HepG2 (cell line): ENCODE data around the gene SOBP. TPM values are rescaled to one million over a fixed set of nuclear protein-coding genes. Genes with fewer than 3 reads are reported as not detected.

ENCODE experiments used
- ATAC-seq: fragments of 200-7000 bp; cut with Tn5 transposase; 3 replicates; pipeline ENCODE4 v1.9.1; 2020; ENCODE audit warnings: mild to moderate bottlenecking, moderate library complexity
- BruUV-seq: library from RNA; stranded (reverse); fragments of 400-500 nt; replicated peaks from 2 replicates; lab custom pipeline; 2021; lab: Mats Ljungman, UMichigan
- CTCF ChIA-PET: fragments of 300-600 bp; formaldehyde crosslinking; extraction: SDS; loops from one replicate; lab custom pipeline; 2021; ENCODE audit warnings: low total read pairs, inconsistent platforms, low intra/inter-chr PET ratio; lab: Yijun Ruan, JAX
- POLR2A ChIA-PET: fragments of 350-600 bp; sonication (Branson Sonifier 250); formaldehyde crosslinking; loops from one replicate; lab custom pipeline; 2020; ENCODE audit warnings: antibody characterized with exemption, inconsistent platforms; lab: Yijun Ruan, JAX
- DNase-seq: peaks from one replicate; pipeline ENCODE4 v3.0.0-alpha.2; 2015; ENCODE audit warnings: low spot score
- FAIRE-seq: peaks from 3 replicates; lab custom pipeline; 2011; peaks lifted over from hg19 to GRCh38; lab: Jason Lieb, UNC
- H2AFZ ChIP-seq: one replicate; pipeline ENCODE4 v1.6.1; 2011; ENCODE audit warnings: low read length, inconsistent platforms
- H3K27ac ChIP-seq: fragments of 300-600 bp; 3 replicates; pipeline ENCODE4 v1.8.0; 2011; ENCODE audit warnings: mixed run types, mild to moderate bottlenecking, mixed read lengths, low read length, inconsistent platforms; ENCODE audit not compliant: insufficient read depth; ENCODE audit errors: extremely low read length
- H3K27me3 ChIP-seq, 2 experiments: fragments of 200-600 bp in 1 of 2; 2 replicates in 1 of 2; 3 replicates in 1 of 2; pipeline versions ENCODE4 v1.6.0 to v1.8.0; 2011; ENCODE audit warnings: low read length in 2 of 2, mild to moderate bottlenecking in 2 of 2, moderate library complexity in 2 of 2, inconsistent platforms in 1 of 2; ENCODE audit not compliant: insufficient read depth in 2 of 2, control insufficient read depth in 1 of 2
- H3K36me3 ChIP-seq, 2 experiments: fragments of 200-600 bp in 1 of 2; replicated peaks in 1 of 2; 2 replicates in 1 of 2; 3 replicates in 1 of 2; pipeline versions ENCODE4 v1.5.1 to v1.8.0; 2011; ENCODE audit warnings: low read length in 2 of 2, inconsistent platforms in 1 of 2; ENCODE audit not compliant: insufficient read depth in 2 of 2, control insufficient read depth in 1 of 2
- H3K4me1 ChIP-seq: 2 replicates; pipeline ENCODE4 v1.5.1; 2012; ENCODE audit warnings: low read length, inconsistent platforms; ENCODE audit not compliant: insufficient read depth
- H3K4me2 ChIP-seq: 2 replicates; pipeline ENCODE4 v1.6.0; 2011; ENCODE audit warnings: low read depth, low read length, inconsistent platforms
- H3K4me3 ChIP-seq, 3 experiments: fragments of 200-600 bp in 1 of 3; sonication (generic), shearing (Covaris generic) in 1 of 3; replicated peaks in 1 of 3; 2 replicates each; pipeline ENCODE4 v1.5.1; 2011 to 2016; ENCODE audit warnings: low read length in 3 of 3, inconsistent platforms in 2 of 3, low read depth in 2 of 3, mild to moderate bottlenecking in 2 of 3, control low read depth in 1 of 3, mixed read lengths in 1 of 3; ENCODE audit not compliant: insufficient read depth in 1 of 3
- H3K79me2 ChIP-seq: one replicate; pipeline ENCODE4 v1.6.1; 2011; ENCODE audit warnings: low read length, inconsistent platforms; ENCODE audit not compliant: insufficient read depth
- H3K9ac ChIP-seq: 2 replicates; pipeline ENCODE4 v1.6.0; 2011; ENCODE audit warnings: mild to moderate bottlenecking, low read depth, low read length, inconsistent platforms; ENCODE audit not compliant: insufficient read depth
- H3K9me3 ChIP-seq: 2 replicates; pipeline ENCODE4 v1.5.1; 2012; ENCODE audit warnings: mild to moderate bottlenecking, low read length
- H4K20me1 ChIP-seq: 2 replicates; pipeline ENCODE4 v1.6.0; 2011; ENCODE audit warnings: inconsistent platforms, mild to moderate bottlenecking, low read length, moderate library complexity; ENCODE audit not compliant: insufficient read depth
- FOXC1 ChIP-seq: sonication (generic); formaldehyde crosslinking; IDR thresholded peaks from 2 replicates; pipeline ENCODE4 v1.8.0; 2022; ENCODE audit warnings: mild to moderate bottlenecking, missing genetic modification reagents, borderline replicate concordance
- HMG20A ChIP-seq: IDR thresholded peaks from 2 replicates; pipeline ENCODE4 v1.6.1; 2016; ENCODE audit warnings: borderline replicate concordance
- JUND ChIP-seq: sonication (generic); formaldehyde crosslinking; IDR thresholded peaks from 2 replicates; pipeline ENCODE4 v1.8.0; 2022; ENCODE audit warnings: mild to moderate bottlenecking, missing genetic modification reagents
- KAT8 ChIP-seq: IDR thresholded peaks from 2 replicates; pipeline ENCODE4 v1.6.1; 2016; ENCODE audit warnings: missing genetic modification reagents, missing compliant biosample characterization
- KDM5B ChIP-seq: sonication (generic); formaldehyde crosslinking; IDR thresholded peaks from 2 replicates; pipeline ENCODE4 v1.4.0; 2020; ENCODE audit warnings: missing genetic modification reagents, mild to moderate bottlenecking, borderline replicate concordance
- KLF16 ChIP-seq, 2 experiments: sonication (generic) in 1 of 2; formaldehyde crosslinking in 1 of 2; IDR thresholded peaks; 2 replicates each; pipeline versions ENCODE4 v1.6.1 to v1.8.0; 2016 to 2023; ENCODE audit warnings: missing genetic modification reagents in 2 of 2, missing compliant biosample characterization in 1 of 2
- MIER2 ChIP-seq: IDR thresholded peaks from 2 replicates; pipeline ENCODE4 v1.6.1; 2016; ENCODE audit warnings: missing biosample characterization, missing genetic modification reagents
- NCOA1 ChIP-seq: sonication (generic); formaldehyde crosslinking; IDR thresholded peaks from 2 replicates; pipeline ENCODE4 v1.9.0; 2021; ENCODE audit warnings: missing genetic modification reagents
- RBFOX2 ChIP-seq: fragments of 200-400 bp; formaldehyde crosslinking; IDR thresholded peaks from 2 replicates; pipeline ENCODE4 v1.6.1; 2017; ENCODE audit warnings: low read depth, mild to moderate bottlenecking, low read length
- RFX5 ChIP-seq: IDR thresholded peaks from 2 replicates; pipeline ENCODE4 v1.6.1; 2011; ENCODE audit warnings: low read depth, low read length, improper control_type of control experiment
- SP4 ChIP-seq: sonication (generic); formaldehyde crosslinking; IDR thresholded peaks from 2 replicates; pipeline ENCODE4 v1.8.1; 2023; ENCODE audit warnings: mild to moderate bottlenecking, missing genetic modification reagents
- TOE1 ChIP-seq: sonication (generic); formaldehyde crosslinking; IDR thresholded peaks from 2 replicates; pipeline ENCODE4 v1.4.0; 2020; ENCODE audit warnings: mild to moderate bottlenecking, missing genetic modification reagents
- YEATS2 ChIP-seq: sonication (generic); formaldehyde crosslinking; IDR thresholded peaks from 2 replicates; pipeline ENCODE4 v1.4.0; 2020; ENCODE audit warnings: missing genetic modification reagents, borderline replicate concordance
- WGBS: methylation state at CpG from one replicate; pipeline ENCODE4 v1.1.6; 2017; ENCODE audit warnings: low lambda C conversion rate; 5-methylcytosine and 5-hydroxymethylcytosine counted together
- in situ Hi-C: cut with HindIII; loops from 2 replicates; pipeline ENCODE4 v1.10.0; 2017; ENCODE audit warnings: low pct_unique_long_range_greater_than_20kb; ENCODE audit not compliant: extremely low pct_ligation_motif_present
- intact Hi-C: fragments of 100-400 bp; cut with micrococcal nuclease; formaldehyde crosslinking; loops from one replicate; pipeline ENCODE4 v1.10.0; 2022; ENCODE audit not compliant: unreplicated experiment
- polyA plus RNA-seq, 8 experiments: library from polyadenylated mRNA; depleted of rRNA in 3 of 8; stranded (reverse) in 7 of 8; unstranded in 1 of 8; fragments of >200 nt; fragmentation: Illumina TruSeq in 4 of 8; extraction: Trizol in 4 of 8; gene quantifications; 2 replicates each; pipeline versions ENCODE4 v1.2.1 to v1.2.3, GENCODE V29; 2011 to 2016; ENCODE audit warnings: low read depth in 4 of 8, missing spikeins in 1 of 8, mixed read lengths in 1 of 8; ENCODE audit not compliant: insufficient read depth in 1 of 8
- total RNA-seq, 5 experiments: library from RNA; depleted of rRNA; stranded (reverse); fragments of >200 nt; fragmentation: Illumina TruSeq; extraction: Trizol; gene quantifications; 2 replicates each; pipeline ENCODE4 v1.2.3, GENCODE V29; 2016; ENCODE audit warnings: low read depth in 1 of 5
- TF ChIP-seq, protein P1 (sequence below): sonication (generic); formaldehyde crosslinking; conservative IDR thresholded peaks from 2 replicates; pipeline ENCODE4 v1.8.0; 2022; ENCODE audit warnings: missing genetic modification reagents
- TF ChIP-seq, protein P2 (sequence below): fragments of 450-650 bp; IDR thresholded peaks from 2 replicates; pipeline ENCODE4 v1.6.1; 2017; ENCODE audit warnings: mild to moderate bottlenecking
- TF ChIP-seq, protein P3 (sequence below): IDR thresholded peaks from 2 replicates; pipeline ENCODE4 v1.6.1; 2016; ENCODE audit warnings: low read depth
- TF ChIP-seq, protein P4 (sequence below), 2 experiments: sonication (generic) in 1 of 2; formaldehyde crosslinking in 1 of 2; IDR thresholded peaks; 2 replicates each; pipeline versions ENCODE4 v1.4.0 to v1.6.1; 2018 to 2020; ENCODE audit warnings: missing genetic modification reagents in 2 of 2, borderline replicate concordance in 1 of 2, low read depth in 1 of 2, mild to moderate bottlenecking in 1 of 2, missing biosample characterization in 1 of 2

Gene SOBP
- total and polyA plus RNA-seq, 2 of the 13 experiments (the other 11 are each of a cell fraction or from before 2014, with no cell fraction given): 1.5 to 6.9 TPM

DNA sequence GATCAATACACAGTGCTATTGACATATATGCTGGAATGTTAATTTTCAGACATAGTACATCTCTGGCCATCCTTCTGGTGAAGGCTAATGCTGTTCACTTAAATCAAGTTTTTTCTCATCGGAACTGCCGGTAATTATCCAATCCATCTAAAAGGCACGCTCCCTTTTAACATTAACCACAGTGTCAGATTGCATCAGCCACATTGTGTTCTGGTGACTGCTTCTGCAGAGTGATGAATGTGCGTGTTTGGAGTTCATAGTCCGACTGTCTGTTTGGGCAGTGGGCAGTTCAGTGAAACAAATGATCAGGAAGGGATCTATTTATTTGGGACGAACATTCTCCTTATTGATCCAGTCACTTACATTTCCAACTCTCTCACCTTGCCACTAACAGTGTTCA lies 49.5 kb downstream of the SOBP start:
- H3K4me1 ChIP-seq: peaks cover 38% of the 10 kb centered on the region
- intact Hi-C loops: no loop called here
- POLR2A ChIA-PET: interaction anchor here (1.3 to 3.3 kb wide), 8 partner anchors 11 to 130 kb away, joined by 3 to 41 read pairs (median 7); partner anchors contain the start of gene PDSS2
- in situ Hi-C loops: no loop called here
- no peaks in the 10 kb centered on the region for H4K20me1 ChIP-seq
- CTCF ChIA-PET: no interaction called here
- ATAC-seq (peak; percentile 82), DNase-seq (peak; percentile 96), FAIRE-seq (peak; percentile 100)
- H3K79me2 ChIP-seq: peaks cover 9% of the 10 kb centered on the region
- H3K4me2 ChIP-seq: peak overlapping the region; percentile 88
- H3K9me3 ChIP-seq: no peaks in the 10 kb centered on the region
- no TSS peak for BruUV-seq
- H3K4me3 ChIP-seq: peak overlapping the region; percentile 34 to 49 (median 40); a peak in 5 of 6 replicates
- peak overlapping the region; percentile 95 for H3K27ac ChIP-seq
- WGBS: 1% methylated on average over 6 of the region's 6 CpGs
- peaks cover 2 to 3% of the 10 kb centered on the region in 2 experiments; a peak in 4 of 5 replicates for H3K36me3 ChIP-seq
- H2AFZ ChIP-seq: no peak overlapping the region
- H3K27me3 ChIP-seq: no peaks in the 10 kb centered on the region
- peak overlapping the region; percentile 80 for H3K9ac ChIP-seq
- TF ChIP-seq NCOA1: no peak
- peak; percentile 51; the same call in 1 of the 2 replicates for TF ChIP-seq RBFOX2
- no peak for TF ChIP-seq SP4 (CRISPR knock-in tag)
- TF ChIP-seq, protein P1, sequence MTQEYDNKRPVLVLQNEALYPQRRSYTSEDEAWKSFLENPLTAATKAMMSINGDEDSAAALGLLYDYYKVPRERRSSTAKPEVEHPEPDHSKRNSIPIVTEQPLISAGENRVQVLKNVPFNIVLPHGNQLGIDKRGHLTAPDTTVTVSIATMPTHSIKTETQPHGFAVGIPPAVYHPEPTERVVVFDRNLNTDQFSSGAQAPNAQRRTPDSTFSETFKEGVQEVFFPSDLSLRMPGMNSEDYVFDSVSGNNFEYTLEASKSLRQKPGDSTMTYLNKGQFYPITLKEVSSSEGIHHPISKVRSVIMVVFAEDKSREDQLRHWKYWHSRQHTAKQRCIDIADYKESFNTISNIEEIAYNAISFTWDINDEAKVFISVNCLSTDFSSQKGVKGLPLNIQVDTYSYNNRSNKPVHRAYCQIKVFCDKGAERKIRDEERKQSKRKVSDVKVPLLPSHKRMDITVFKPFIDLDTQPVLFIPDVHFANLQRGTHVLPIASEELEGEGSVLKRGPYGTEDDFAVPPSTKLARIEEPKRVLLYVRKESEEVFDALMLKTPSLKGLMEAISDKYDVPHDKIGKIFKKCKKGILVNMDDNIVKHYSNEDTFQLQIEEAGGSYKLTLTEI: no peak
- TF ChIP-seq FOXC1 (CRISPR knock-in tag): peak; percentile 61; the same call in 1 of the 2 replicates
- 0 out of 2 replicates have a peak, but pooled peaks have one; percentile 43 for TF ChIP-seq MIER2 (CRISPR knock-in tag)
- TF ChIP-seq, protein P2, sequence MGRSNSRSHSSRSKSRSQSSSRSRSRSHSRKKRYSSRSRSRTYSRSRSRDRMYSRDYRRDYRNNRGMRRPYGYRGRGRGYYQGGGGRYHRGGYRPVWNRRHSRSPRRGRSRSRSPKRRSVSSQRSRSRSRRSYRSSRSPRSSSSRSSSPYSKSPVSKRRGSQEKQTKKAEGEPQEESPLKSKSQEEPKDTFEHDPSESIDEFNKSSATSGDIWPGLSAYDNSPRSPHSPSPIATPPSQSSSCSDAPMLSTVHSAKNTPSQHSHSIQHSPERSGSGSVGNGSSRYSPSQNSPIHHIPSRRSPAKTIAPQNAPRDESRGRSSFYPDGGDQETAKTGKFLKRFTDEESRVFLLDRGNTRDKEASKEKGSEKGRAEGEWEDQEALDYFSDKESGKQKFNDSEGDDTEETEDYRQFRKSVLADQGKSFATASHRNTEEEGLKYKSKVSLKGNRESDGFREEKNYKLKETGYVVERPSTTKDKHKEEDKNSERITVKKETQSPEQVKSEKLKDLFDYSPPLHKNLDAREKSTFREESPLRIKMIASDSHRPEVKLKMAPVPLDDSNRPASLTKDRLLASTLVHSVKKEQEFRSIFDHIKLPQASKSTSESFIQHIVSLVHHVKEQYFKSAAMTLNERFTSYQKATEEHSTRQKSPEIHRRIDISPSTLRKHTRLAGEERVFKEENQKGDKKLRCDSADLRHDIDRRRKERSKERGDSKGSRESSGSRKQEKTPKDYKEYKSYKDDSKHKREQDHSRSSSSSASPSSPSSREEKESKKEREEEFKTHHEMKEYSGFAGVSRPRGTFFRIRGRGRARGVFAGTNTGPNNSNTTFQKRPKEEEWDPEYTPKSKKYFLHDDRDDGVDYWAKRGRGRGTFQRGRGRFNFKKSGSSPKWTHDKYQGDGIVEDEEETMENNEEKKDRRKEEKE: no peak
- TF ChIP-seq, protein P3, sequence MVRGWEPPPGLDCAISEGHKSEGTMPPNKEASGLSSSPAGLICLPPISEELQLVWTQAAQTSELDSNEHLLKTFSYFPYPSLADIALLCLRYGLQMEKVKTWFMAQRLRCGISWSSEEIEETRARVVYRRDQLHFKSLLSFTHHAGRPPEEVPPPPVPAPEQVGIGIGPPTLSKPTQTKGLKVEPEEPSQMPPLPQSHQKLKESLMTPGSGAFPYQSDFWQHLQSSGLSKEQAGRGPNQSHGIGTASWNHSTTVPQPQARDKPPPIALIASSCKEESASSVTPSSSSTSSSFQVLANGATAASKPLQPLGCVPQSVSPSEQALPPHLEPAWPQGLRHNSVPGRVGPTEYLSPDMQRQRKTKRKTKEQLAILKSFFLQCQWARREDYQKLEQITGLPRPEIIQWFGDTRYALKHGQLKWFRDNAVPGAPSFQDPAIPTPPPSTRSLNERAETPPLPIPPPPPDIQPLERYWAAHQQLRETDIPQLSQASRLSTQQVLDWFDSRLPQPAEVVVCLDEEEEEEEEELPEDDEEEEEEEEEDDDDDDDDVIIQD: peak; percentile 86
- TF ChIP-seq JUND (CRISPR knock-in tag): peak; percentile 84
- TF ChIP-seq KLF16 (CRISPR knock-in tag; IDR thresholded peaks at IDR 0.05): peak in 1 of 2 experiments; percentile 97; a peak in 2 of 4 replicates
- TF ChIP-seq TOE1 (CRISPR knock-in tag): no peak
- TF ChIP-seq, protein P4, sequence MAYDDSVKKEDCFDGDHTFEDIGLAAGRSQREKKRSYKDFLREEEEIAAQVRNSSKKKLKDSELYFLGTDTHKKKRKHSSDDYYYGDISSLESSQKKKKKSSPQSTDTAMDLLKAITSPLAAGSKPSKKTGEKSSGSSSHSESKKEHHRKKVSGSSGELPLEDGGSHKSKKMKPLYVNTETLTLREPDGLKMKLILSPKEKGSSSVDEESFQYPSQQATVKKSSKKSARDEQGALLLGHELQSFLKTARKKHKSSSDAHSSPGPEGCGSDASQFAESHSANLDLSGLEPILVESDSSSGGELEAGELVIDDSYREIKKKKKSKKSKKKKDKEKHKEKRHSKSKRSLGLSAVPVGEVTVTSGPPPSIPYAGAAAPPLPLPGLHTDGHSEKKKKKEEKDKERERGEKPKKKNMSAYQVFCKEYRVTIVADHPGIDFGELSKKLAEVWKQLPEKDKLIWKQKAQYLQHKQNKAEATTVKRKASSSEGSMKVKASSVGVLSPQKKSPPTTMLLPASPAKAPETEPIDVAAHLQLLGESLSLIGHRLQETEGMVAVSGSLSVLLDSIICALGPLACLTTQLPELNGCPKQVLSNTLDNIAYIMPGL (CRISPR knock-in tag; IDR thresholded peaks at IDR 0.05; ENCODE audit: borderline replicate concordance in 1 of 2, low read depth in 1 of 2): no peak
- TF ChIP-seq RFX5: no peak
- no peak for TF ChIP-seq KDM5B
- peak; percentile 74; the same call in 1 of the 2 replicates for TF ChIP-seq HMG20A (CRISPR knock-in tag)
- TF ChIP-seq YEATS2 (CRISPR knock-in tag): peak; percentile 46; the same call in 1 of the 2 replicates
- peak; percentile 81 for TF ChIP-seq KAT8 (CRISPR knock-in tag)
